ENCODE measurements around the gene MTCL3.

MTCL3 gene

GRCh38 chr6:127518191-127518709 lies 885 bp downstream of the MTCL3 start:
- Histone ChIP-seq H3K4me1 (ENCODE audit: control insufficient read depth in 1 of 2, insufficient read depth in 2 of 2, low read length in 2 of 2) (peaks cover 0 to 4% of the 10 kb centered on the region in 2 experiments; a peak in 1 of 4 replicates), H4K20me1 (ENCODE audit: insufficient read depth) (no peaks in the 10 kb centered on the region), H3K9me2 (ENCODE audit: insufficient read depth) (no peaks in the 10 kb centered on the region), H3K27ac (ENCODE audit: low read depth, low read length) (no peak overlapping the region), H3K4me2 (ENCODE audit: low read length) (no peak overlapping the region), H3K9me3 (ENCODE audit: control insufficient read depth in 1 of 2, insufficient read depth in 1 of 2, low read depth in 1 of 2, low read length in 2 of 2) (no peaks in the 10 kb centered on the region), H3K9ac (ENCODE audit: low read length) (no peak overlapping the region), H3K79me2 (ENCODE audit: insufficient read depth, low read length) (no peaks in the 10 kb centered on the region), H2AFZ (ENCODE audit: low read depth, low read length, poor library complexity, severe bottlenecking) (no peak overlapping the region), H3K27me3 (ENCODE audit: insufficient read depth, low read length) (no peaks in the 10 kb centered on the region), H3K36me3 (ENCODE audit: control insufficient read depth in 1 of 2, insufficient read depth in 2 of 2, low read length in 2 of 2) (no peaks in the 10 kb centered on the region), H3K4me3 (replicated peaks in 1 of 2; ENCODE audit: low read depth in 1 of 2, low read length in 2 of 2) (no peak overlapping the region)
- ChIA-PET RAD21 (ENCODE audit: low non-redundant PET in 1 of 2, low total read pairs in 2 of 2, uncharacterized antibody in 2 of 2, unreplicated experiment in 2 of 2) (no interaction called here), POLR2A (no interaction called here), CTCF (interaction anchor here (3.3 kb wide), 1 partner anchor 20 kb away, joined by 24 read pairs; no protein-coding TSS in a partner anchor)
- no peak for DNase-seq (ENCODE audit: low read depth, low spot score)
- TF ChIP-seq MAX (IDR thresholded peaks at IDR 0.05), result no peak
- TF ChIP-seq POLR2AphosphoS5 (IDR thresholded peaks at IDR 0.05; ENCODE audit: low read depth, low read length), result no peak
- TF ChIP-seq ZNF274 (IDR thresholded peaks at IDR 0.05; ENCODE audit: low read depth, low read length), result no peak
- TF ChIP-seq ZFX (IDR thresholded peaks at IDR 0.05), result no peak
- TF ChIP-seq SRF (IDR thresholded peaks at IDR 0.05; ENCODE audit: low read depth), result no peak
- no peak for TF ChIP-seq SIN3A (IDR thresholded peaks at IDR 0.05; ENCODE audit: low read depth)
- TF ChIP-seq CBX3 (IDR thresholded peaks at IDR 0.05; ENCODE audit: low read depth), result no peak
- no peak for TF ChIP-seq TCF7L2 (IDR thresholded peaks at IDR 0.05; ENCODE audit: borderline replicate concordance, extremely low read depth, insufficient read depth, insufficient read length)
- no peak for TF ChIP-seq SP1 (IDR thresholded peaks at IDR 0.05; ENCODE audit: low read depth)
- TF ChIP-seq ATF3 (IDR thresholded peaks at IDR 0.05), result no peak
- no peak for TF ChIP-seq YY1 (IDR thresholded peaks at IDR 0.05; ENCODE audit: extremely low read depth, insufficient replicate concordance, low read depth, low read length)
- TF ChIP-seq FOSL1 (IDR thresholded peaks at IDR 0.05; ENCODE audit: low read depth), result no peak
- TF ChIP-seq EZH2 (IDR thresholded peaks at IDR 0.05), result no peak
- TF ChIP-seq CTCF (IDR thresholded peaks at IDR 0.05 in 2 of 3, conservative IDR thresholded peaks at IDR 0.05 in 1 of 3; ENCODE audit: borderline replicate concordance in 1 of 3, insufficient read depth in 1 of 3, low read depth in 2 of 3, low read length in 2 of 3), result no peak
- intact Hi-C loops (cut with micrococcal nuclease), result no loop called here
- ATAC-seq, result no peak
- no TSS peak for BruUV-seq (replicated peaks)
